HepG2 (cell line): Measurements from ENCODE around the gene BPIFB6. TPM values are rescaled to one million over a fixed set of nuclear protein-coding genes. Genes with fewer than 3 reads are reported as not detected.

Experiments used
- AGO2 ChIP-seq: fragments of 200-400 bp; formaldehyde crosslinking; optimal IDR thresholded peaks from 2 replicates; pipeline ENCODE3; 2017; ENCODE audit warnings: mild to moderate bottlenecking, low read depth, low read length, moderate library complexity
- ATF4 ChIP-seq, 2 experiments: fragments of 450-650 bp in 1 of 2; sonication (generic) in 1 of 2; formaldehyde crosslinking; IDR thresholded peaks; 2 replicates each; pipeline versions ENCODE4 v1.5.0 to v1.8.0; 2020 to 2022; ENCODE audit warnings: mild to moderate bottlenecking in 1 of 2, missing genetic modification reagents in 1 of 2
- ATF5 ChIP-seq: sonication (generic); formaldehyde crosslinking; IDR thresholded peaks from 2 replicates; pipeline ENCODE4 v1.4.0; 2020; ENCODE audit warnings: mild to moderate bottlenecking, low read depth, missing genetic modification reagents
- ATF7 ChIP-seq, 2 experiments: fragments of 450-650 bp in 1 of 2; sonication (generic) in 1 of 2; formaldehyde crosslinking in 1 of 2; IDR thresholded peaks; 2 replicates each; pipeline versions ENCODE4 v1.4.0 to v1.6.1; 2016 to 2020; ENCODE audit warnings: antibody characterized with exemption in 1 of 2, mild to moderate bottlenecking in 1 of 2, missing genetic modification reagents in 1 of 2
- ATRX ChIP-seq: sonication (generic); formaldehyde crosslinking; IDR thresholded peaks from 2 replicates; pipeline ENCODE4 v1.4.0; 2020; ENCODE audit warnings: missing genetic modification reagents, borderline replicate concordance
- CHD2 ChIP-seq: IDR thresholded peaks from 2 replicates; pipeline ENCODE4 v1.6.1; 2011; ENCODE audit warnings: low read depth, low read length, improper control_type of control experiment
- CREBL2 ChIP-seq: sonication (generic); formaldehyde crosslinking; IDR thresholded peaks from 2 replicates; pipeline ENCODE4 v1.8.1; 2023; ENCODE audit warnings: missing genetic modification reagents, mild to moderate bottlenecking, borderline replicate concordance
- EEA1 ChIP-seq: sonication (generic); formaldehyde crosslinking; IDR thresholded peaks from 2 replicates; pipeline ENCODE4 v1.5.1; 2020; ENCODE audit warnings: mild to moderate bottlenecking, missing genetic modification reagents, borderline replicate concordance
- FOSL2 ChIP-seq: sonication (generic); formaldehyde crosslinking; IDR thresholded peaks from 2 replicates; pipeline ENCODE4 v1.4.0; 2020; ENCODE audit warnings: missing genetic modification reagents
- FOXC1 ChIP-seq: sonication (generic); formaldehyde crosslinking; IDR thresholded peaks from 2 replicates; pipeline ENCODE4 v1.8.0; 2022; ENCODE audit warnings: mild to moderate bottlenecking, missing genetic modification reagents, borderline replicate concordance
- MTA1 ChIP-seq: sonication (generic); formaldehyde crosslinking; IDR thresholded peaks from 2 replicates; pipeline ENCODE4 v1.4.0; 2020; ENCODE audit warnings: missing genetic modification reagents, mild to moderate bottlenecking, borderline replicate concordance
- RFX5 ChIP-seq: IDR thresholded peaks from 2 replicates; pipeline ENCODE4 v1.6.1; 2011; ENCODE audit warnings: low read depth, low read length, improper control_type of control experiment
- SMARCE1 ChIP-seq: fragments of 450-650 bp; IDR thresholded peaks from 2 replicates; pipeline ENCODE4 v1.6.1; 2017; ENCODE audit warnings: borderline replicate concordance
- TEF ChIP-seq: sonication (generic); formaldehyde crosslinking; IDR thresholded peaks from 2 replicates; pipeline ENCODE4 v1.5.0; 2020; ENCODE audit warnings: missing genetic modification reagents
- ZBTB46 ChIP-seq: sonication (generic); formaldehyde crosslinking; IDR thresholded peaks from 2 replicates; pipeline ENCODE4 v1.4.0; 2020; ENCODE audit warnings: mild to moderate bottlenecking, missing genetic modification reagents, borderline replicate concordance
- ZBTB8A ChIP-seq: sonication (generic); formaldehyde crosslinking; IDR thresholded peaks from 2 replicates; pipeline ENCODE4 v1.4.0; 2020; ENCODE audit warnings: mild to moderate bottlenecking, low read depth, missing genetic modification reagents, borderline replicate concordance
- ZNF280B ChIP-seq: sonication (generic); formaldehyde crosslinking; IDR thresholded peaks from 2 replicates; pipeline ENCODE4 v1.5.0; 2020; ENCODE audit warnings: missing genetic modification reagents, mild to moderate bottlenecking, borderline replicate concordance
- ZNF619 ChIP-seq: sonication (generic); formaldehyde crosslinking; IDR thresholded peaks from 2 replicates; pipeline ENCODE4 v1.4.0; 2020; ENCODE audit warnings: mild to moderate bottlenecking, missing genetic modification reagents
- ZNF652 ChIP-seq: IDR thresholded peaks from 2 replicates; pipeline ENCODE4 v1.6.1; 2016; ENCODE audit warnings: low read depth, borderline replicate concordance
- ZNF780A ChIP-seq: sonication (generic); formaldehyde crosslinking; IDR thresholded peaks from 2 replicates; pipeline ENCODE4 v1.8.0; 2022; ENCODE audit warnings: mild to moderate bottlenecking, missing genetic modification reagents, moderate library complexity
- ZNF839 ChIP-seq: sonication (generic); formaldehyde crosslinking; IDR thresholded peaks from 2 replicates; pipeline ENCODE4 v1.4.0; 2020; ENCODE audit warnings: missing genetic modification reagents, mild to moderate bottlenecking, borderline replicate concordance
- ZSCAN30 ChIP-seq: sonication (generic); formaldehyde crosslinking; IDR thresholded peaks from 2 replicates; pipeline ENCODE4 v1.5.0; 2020; ENCODE audit warnings: mild to moderate bottlenecking, missing genetic modification reagents
- polyA plus RNA-seq, 8 experiments: library from polyadenylated mRNA; depleted of rRNA in 3 of 8; stranded (reverse) in 7 of 8; unstranded in 1 of 8; fragments of >200 nt; fragmentation: Illumina TruSeq in 4 of 8; extraction: Trizol in 4 of 8; gene quantifications; 2 replicates each; pipeline versions ENCODE4 v1.2.1 to v1.2.3, GENCODE V29; 2011 to 2016; ENCODE audit warnings: low read depth in 4 of 8, missing spikeins in 1 of 8, mixed read lengths in 1 of 8; ENCODE audit not compliant: insufficient read depth in 1 of 8
- total RNA-seq, 5 experiments: library from RNA; depleted of rRNA; stranded (reverse); fragments of >200 nt; fragmentation: Illumina TruSeq; extraction: Trizol; gene quantifications; 2 replicates each; pipeline ENCODE4 v1.2.3, GENCODE V29; 2016; ENCODE audit warnings: low read depth in 1 of 5

BPIFB6 gene
- total and polyA plus RNA-seq, 2 of the 13 experiments (the other 11 are each of a cell fraction or from before 2014, with no cell fraction given): 0.13 to 1.7 TPM

- TF ChIP-seq ZNF839: no peak
- TF ChIP-seq AGO2: peak; percentile 84
- TF ChIP-seq ATF4 (CRISPR knock-in tag; IDR thresholded peaks at IDR 0.05): no peak
- TF ChIP-seq ZBTB46 (CRISPR knock-in tag): 0 out of 2 replicates have a peak, but pooled peaks have one; percentile 32
- no peak for TF ChIP-seq CHD2
- no peak for TF ChIP-seq TEF (CRISPR knock-in tag)
- peak; percentile 54; the same call in 1 of the 2 replicates for TF ChIP-seq ZNF619 (CRISPR knock-in tag)
- TF ChIP-seq ZSCAN30 (CRISPR knock-in tag): no peak
- TF ChIP-seq ZBTB8A (CRISPR knock-in tag): no peak
- no peak for TF ChIP-seq ZNF280B (CRISPR knock-in tag)
- 0 out of 2 replicates have a peak, but pooled peaks have one; percentile 19 for TF ChIP-seq MTA1 (CRISPR knock-in tag)
- no peak for TF ChIP-seq FOSL2 (CRISPR knock-in tag)
- no peak for TF ChIP-seq FOXC1 (CRISPR knock-in tag)
- TF ChIP-seq ZNF652 (CRISPR knock-in tag): no peak
- peak; percentile 59; the same call in 1 of the 2 replicates for TF ChIP-seq RFX5
- no peak for TF ChIP-seq CREBL2 (CRISPR knock-in tag)
- TF ChIP-seq ATF5 (CRISPR knock-in tag): 0 out of 2 replicates have a peak, but pooled peaks have one; percentile 39
- TF ChIP-seq ATRX (CRISPR knock-in tag): no peak
- TF ChIP-seq ZNF780A: no peak
- no peak for TF ChIP-seq SMARCE1
- TF ChIP-seq EEA1: 0 out of 2 replicates have a peak, but pooled peaks have one; percentile 10
- TF ChIP-seq ATF7 (IDR thresholded peaks at IDR 0.05): no peak
- TF ChIP-seq ATF7 (CRISPR knock-in tag; IDR thresholded peaks at IDR 0.05): no peak
These were observed 10.9 kb upstream of the BPIFB6 start (continued) for GRCh38 chr20:33020278-33021161.
